Putamen (tissue), 1 donor: Measurements from ENCODE around the gene FAM200C.

ENCODE experiments used
- DNase-seq: peaks from one replicate; pipeline ENCODE4 v3.0.0-alpha.2; 2016; ENCODE audit warnings: low spot score

FAM200C gene

DNA sequence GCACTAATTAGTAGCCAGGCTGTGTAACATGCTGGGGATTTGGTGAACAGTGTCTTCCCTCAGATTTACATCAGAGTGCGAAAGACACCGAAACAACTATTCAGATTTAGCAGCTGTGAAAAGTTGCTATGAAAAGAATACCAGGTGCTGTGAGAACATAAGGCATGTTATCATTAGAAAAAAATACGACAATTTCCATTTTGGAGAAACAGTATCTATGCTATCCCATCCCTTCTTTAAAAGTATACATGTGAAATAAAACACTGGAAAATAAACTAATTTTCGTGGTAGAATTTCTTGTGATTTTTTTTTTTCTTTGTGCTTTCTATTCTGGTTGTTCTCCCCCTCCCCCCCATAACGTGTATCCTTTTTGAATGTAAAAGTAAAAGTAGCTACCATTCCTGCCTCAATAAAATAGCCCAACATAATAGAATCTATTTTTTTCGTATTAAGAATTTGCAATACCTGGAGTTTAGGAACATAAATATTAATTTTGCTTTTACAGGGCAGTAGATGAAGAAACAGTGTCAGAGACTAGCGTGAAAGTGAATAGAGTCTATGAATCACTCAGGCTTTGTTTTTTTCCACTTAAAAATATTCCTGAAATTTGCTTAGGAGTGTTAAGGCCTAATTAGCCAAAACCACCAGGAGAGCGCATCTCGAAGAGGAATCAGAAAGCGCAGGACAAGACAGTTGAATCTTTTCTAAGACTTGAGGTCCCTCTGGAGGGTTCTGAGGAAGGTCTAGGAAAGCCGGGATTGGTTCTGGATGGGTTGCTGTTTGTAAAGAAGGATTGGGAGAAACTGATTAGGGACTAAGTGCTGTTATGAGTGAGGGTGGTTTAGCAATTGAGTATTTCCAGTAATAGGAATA lies 19.8 kb upstream of the FAM200C start:
- DNase-seq: no peak

GRCh38 chr5:160418561-160419457 lies 19.0 kb upstream of the FAM200C start, which contains the start of gene SLU7:
SLU7 (minus strand) TSS chr5:160419081; CDS start chr5:160415294, 3,787 bp downstream.
- DNase-seq: peak; percentile 91

GRCh38 chr5:160398806-160399205 lies 1.0 kb downstream of the FAM200C start:
- no peak for DNase-seq

- no peak for DNase-seq
Observed at GRCh38 chr5:160397492-160397891, 2.4 kb downstream of the FAM200C start.

GRCh38 chr5:160395111-160395510 lies 4.7 kb downstream of the FAM200C start:
- DNase-seq: no peak

DNA sequence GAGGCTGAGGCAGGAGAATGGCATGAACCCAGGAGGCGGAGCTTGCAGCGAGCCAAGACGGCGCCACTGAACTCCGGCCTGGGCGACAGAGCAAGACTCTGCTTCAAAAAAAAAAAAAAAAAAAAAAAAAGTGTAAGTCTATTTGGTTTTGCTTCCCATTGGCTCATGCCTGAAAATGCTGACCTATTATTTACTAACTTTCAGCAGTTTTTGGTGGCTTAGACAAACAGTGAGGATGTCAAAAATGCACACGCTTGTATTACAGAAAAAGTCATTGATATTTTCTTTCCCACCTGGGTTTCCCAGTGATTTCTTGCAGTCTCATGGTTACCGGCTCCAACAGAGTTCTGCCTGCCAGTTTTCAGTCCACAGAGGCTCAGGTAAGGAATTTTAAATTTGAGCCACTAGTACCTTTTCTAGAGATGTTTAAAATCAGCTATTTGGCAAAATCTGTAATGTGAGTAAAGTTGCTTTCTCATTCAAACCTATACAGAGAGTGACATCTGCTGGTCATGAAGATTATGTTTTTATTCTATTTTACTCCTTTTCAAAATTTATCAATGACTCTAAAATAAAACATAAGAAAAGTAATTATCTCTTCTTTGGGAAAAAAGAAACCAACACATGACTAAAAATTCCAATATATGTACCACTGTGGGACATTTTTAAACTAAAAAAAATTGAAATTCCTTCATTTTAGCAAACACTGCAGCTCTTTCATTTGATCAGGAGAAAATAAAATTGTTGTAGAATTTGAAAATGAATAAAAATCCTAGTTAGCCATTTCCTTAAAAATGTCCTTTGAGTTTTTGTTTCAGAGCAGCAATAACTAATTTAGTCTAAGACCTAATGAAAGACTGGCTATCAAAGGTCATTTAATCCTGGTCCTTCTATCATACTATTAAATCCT lies 8.8 kb downstream of the FAM200C start:
- no peak for DNase-seq

DNA sequence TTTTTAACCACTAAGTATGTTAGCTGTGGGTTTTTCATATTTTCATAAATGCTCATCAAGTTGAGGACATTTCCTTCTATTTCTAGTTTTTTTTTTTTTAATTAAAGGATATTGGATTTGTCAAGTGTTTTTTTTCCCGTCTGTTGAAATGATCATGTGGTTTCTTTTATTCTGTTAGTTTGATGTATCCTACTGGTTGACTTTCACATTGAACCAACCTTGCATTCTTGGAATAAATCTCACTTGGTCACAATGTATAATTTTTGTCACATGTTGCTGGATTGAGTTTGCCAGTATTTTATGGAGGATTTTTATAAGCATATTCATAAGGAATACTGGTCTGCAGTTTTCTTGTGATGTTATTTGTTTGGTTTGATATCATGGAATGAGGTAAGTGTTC lies 12.4 kb downstream of the FAM200C start:
- no peak for DNase-seq

- DNase-seq: no peak
Observed at GRCh38 chr5:160385496-160385895, 14.4 kb downstream of the FAM200C start.

DNA sequence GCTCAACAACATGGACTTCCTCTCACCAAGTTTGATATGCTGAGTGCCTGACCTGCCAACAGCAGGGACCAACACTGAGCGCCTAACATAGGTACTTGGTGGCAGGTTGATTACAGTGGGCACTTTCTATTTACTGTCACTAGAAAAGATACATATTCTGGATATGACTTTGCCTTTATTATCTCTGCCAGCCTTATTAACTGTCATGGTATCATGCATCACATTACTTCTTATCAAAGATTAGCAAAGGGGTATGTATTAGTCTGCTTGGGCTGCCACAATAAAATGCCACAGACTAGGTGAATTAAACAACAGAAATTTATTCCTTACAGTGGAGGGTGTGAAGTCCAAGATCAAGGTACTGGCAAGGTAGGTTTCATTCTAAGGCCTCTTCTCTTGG lies 15.2 kb downstream of the FAM200C start:
- DNase-seq: no peak

GRCh38 chr5:160382346-160382745 lies 17.5 kb downstream of the FAM200C start:
- no peak for DNase-seq

DNA sequence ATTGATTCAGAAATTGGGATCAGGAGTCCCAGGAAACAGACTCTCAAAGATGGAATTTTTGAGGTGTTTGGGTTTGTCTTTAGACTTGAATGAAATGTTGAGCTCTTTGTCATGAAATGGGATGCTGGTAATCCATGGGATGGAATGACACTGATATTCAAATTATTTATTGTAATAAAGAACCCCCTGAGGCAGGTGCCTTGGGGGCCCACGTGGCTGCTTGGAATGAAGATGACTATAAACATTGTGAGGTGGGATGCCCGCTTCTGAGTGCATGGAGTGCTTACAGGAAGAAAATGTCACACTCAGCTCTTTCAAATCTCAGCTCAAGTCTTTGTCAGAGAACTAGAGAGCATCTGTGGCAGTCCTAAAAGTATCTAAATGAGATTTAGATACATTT lies 19.8 kb downstream of the FAM200C start:
- DNase-seq: no peak

- DNase-seq: no peak
Observed at GRCh38 chr5:160379511-160379910, 20.3 kb downstream of the FAM200C start.

DNA sequence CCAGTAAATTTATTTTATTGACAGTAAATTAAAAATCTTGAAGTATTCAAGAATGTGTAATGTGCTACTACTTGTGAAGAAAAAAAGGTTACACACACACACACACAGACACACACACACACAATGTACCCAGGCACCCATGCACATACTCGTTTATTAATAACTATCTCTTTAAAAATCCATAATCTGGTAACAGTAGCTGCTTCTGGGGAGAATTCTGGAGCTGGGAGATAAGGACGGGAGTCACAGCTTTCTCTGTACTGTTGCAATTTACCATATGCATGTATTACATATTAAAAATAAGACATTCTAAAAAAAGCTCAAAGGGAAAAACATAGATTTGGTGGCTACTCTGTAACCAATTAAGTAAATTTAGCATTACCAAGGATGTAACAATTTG lies 21.5 kb downstream of the FAM200C start:
- DNase-seq: no peak

DNA sequence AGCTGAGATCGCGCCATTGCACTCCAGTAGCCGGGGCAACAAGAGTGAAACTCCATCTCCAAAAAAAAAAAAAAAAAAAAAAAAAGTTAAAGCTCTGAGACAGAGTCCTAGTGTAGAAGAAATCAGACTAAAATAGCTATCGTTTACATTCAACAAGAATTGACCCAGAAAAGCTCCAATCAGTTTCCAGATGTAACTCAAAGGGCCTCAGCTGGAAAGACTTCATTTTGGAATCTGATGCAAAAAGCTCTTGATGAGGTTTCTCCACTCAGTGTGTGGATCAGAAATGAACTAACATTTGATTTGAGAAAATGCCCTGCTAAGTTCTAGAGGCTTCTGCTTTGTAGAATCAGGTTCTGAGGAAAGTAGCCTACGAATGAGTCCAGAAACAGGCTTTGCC lies 22.2 kb downstream of the FAM200C start:
- no peak for DNase-seq

- no peak for DNase-seq
Observed at GRCh38 chr5:160376416-160376815, 23.4 kb downstream of the FAM200C start.

- no peak for DNase-seq
Observed at GRCh38 chr5:160375701-160376100, 24.2 kb downstream of the FAM200C start.

- DNase-seq: no peak
Observed at GRCh38 chr5:160375166-160375565, 24.7 kb downstream of the FAM200C start.

DNA sequence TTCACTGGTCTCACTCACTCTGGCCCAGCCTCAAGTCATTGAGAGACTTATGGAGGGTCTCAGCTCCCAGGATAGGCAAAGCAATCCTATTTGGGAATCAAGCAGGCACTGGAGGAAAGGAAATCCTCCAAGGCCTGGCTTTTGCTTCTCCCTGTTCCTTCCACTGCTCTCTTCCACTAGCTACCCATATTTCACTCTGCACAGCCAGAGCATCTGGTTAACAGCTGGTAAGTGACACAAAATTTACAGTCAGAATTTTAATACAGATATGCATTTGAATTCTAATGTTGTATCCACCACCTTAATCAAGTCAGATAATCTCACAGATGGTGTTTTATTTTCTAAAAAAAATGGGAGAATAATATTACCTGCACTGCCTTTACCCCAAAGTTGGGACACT lies 28.6 kb downstream of the FAM200C start:
- DNase-seq: no peak

DNA sequence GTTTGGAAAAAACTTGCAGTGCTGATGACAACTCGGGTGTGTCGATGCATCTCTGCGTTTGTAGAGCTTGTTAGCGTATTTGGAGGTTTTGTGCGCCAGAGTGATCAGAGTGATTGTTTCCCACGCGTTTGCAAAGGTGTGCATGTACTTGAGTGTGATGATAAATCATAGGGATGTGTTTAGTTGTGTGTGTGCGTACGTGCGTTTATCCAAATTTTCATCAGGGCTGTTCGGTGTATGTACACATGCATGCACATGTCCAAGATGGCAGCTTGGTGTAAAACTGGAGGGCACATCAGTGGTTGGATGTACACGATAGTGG lies 29.2 kb downstream of the FAM200C start:
- no peak for DNase-seq

GRCh38 chr5:160369990-160370712 lies 29.7 kb downstream of the FAM200C start, which contains the start of gene C1QTNF2:
C1QTNF2 (minus strand) TSS chr5:160370626; CDS start chr5:160355011, 15,615 bp downstream.
- peak; percentile 27 for DNase-seq

DNA sequence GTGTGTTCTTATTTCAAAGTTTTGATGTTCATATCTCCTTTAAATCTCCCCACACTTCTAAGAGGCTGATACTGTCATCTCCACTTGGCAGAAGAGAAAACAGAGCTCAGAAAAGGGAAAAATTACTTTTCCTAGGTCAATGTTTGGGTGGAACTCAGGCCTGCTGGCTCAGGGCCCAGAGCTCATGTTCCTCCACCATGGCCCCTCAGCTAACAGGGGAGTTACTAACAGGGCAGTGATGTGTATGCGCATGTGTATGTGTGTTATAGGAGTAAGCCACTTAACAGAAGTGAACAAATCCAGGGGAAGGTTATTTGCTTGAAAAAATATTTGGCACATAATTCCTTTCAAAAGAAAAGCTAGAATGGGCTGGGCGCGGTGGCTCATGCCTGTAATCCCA lies 32.0 kb downstream of the FAM200C start:
- no peak for DNase-seq
